ENCODE measurements around the gene KCNQ1.

GRCh38 chr11:2434008-2434407, 10.8 kb upstream of the KCNQ1 start:
- no peak for TF ChIP-seq CTCF (IDR thresholded peaks at IDR 0.05)
- no peak for TF ChIP-seq EP300 (IDR thresholded peaks at IDR 0.05)

Data from sigmoid colon (tissue), 4 donors.